ENCODE data around the gene APBA2.

DNA sequence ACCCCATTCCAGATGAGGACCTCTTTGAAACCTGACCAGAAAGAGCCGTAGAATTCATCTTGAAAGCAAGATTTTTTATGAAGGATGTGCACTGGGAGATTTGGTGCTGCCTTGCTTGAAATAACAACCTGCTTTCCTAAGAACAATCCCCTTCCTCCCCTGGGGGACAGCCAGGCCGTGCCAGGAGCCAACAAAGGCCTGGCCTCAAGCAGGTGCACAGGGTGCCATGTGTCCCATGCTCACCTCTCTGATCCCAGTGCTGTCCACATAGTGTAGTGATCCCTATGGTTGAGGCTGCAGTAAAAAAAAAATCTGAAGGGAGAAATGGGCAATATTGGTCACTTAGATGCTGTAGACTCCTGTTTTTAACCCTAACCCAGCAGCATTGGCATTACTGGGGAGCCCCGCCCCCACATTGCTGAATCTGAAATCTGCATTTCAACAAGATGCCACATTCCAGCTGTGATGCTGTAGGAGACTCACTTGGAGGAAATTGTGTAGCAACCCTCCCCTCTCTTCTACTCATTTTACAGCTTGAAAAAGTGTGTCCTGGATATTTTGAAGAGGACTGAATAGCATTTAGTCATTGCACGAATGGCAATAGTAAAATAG, 171.2 kb downstream of the APBA2 start:
- TF ChIP-seq, protein P1, sequence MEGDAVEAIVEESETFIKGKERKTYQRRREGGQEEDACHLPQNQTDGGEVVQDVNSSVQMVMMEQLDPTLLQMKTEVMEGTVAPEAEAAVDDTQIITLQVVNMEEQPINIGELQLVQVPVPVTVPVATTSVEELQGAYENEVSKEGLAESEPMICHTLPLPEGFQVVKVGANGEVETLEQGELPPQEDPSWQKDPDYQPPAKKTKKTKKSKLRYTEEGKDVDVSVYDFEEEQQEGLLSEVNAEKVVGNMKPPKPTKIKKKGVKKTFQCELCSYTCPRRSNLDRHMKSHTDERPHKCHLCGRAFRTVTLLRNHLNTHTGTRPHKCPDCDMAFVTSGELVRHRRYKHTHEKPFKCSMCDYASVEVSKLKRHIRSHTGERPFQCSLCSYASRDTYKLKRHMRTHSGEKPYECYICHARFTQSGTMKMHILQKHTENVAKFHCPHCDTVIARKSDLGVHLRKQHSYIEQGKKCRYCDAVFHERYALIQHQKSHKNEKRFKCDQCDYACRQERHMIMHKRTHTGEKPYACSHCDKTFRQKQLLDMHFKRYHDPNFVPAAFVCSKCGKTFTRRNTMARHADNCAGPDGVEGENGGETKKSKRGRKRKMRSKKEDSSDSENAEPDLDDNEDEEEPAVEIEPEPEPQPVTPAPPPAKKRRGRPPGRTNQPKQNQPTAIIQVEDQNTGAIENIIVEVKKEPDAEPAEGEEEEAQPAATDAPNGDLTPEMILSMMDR (IDR thresholded peaks at IDR 0.05; ENCODE audit: low read depth, low read length) = no peak
- TF ChIP-seq POLR2A (IDR thresholded peaks at IDR 0.05; ENCODE audit: extremely low read depth, insufficient read length) = no peak
- no peak for TF ChIP-seq MYC (IDR thresholded peaks at IDR 0.05; ENCODE audit: low read depth, low read length)

Measured in NB4 (cell line).